Thoracic aorta (tissue), 2 donors: ENCODE results near the gene SUGP1. TPM values are rescaled to one million over a fixed set of nuclear protein-coding genes. Genes with fewer than 3 reads are reported as not detected.

Experiments used
- ATAC-seq: fragments of 150-250 bp; one replicate; pipeline ENCODE4 v1.8.0; 2017; ENCODE audit warnings: low read depth; ENCODE audit not compliant: insufficient number of reproducible peaks, low FRiP score
- DNase-seq: peaks from one replicate; pipeline ENCODE4 v3.0.0-alpha.2; 2020; ENCODE audit warnings: low spot score
- H3K27ac ChIP-seq, 2 donors: fragments of 200-600 bp; sonication (generic); 1 replicate in 1 of 2; 2 replicates in 1 of 2; pipeline ENCODE4 v1.5.1; 2016; ENCODE audit warnings: mild to moderate bottlenecking in 2 of 2, moderate library complexity in 2 of 2
- H3K27me3 ChIP-seq: fragments of 200-600 bp; sonication (generic); replicated peaks from 2 replicates; pipeline ENCODE4 v1.6.0; 2016; ENCODE audit warnings: mild to moderate bottlenecking; ENCODE audit not compliant: insufficient read depth
- H3K36me3 ChIP-seq: fragments of 200-600 bp; sonication (generic); one replicate; pipeline ENCODE4 v1.5.1; 2016
- H3K4me1 ChIP-seq, 2 donors: fragments of 200-600 bp; sonication (generic); 1 replicate in 1 of 2; 2 replicates in 1 of 2; pipeline versions ENCODE4 v1.5.1 to v1.6.0; 2016; ENCODE audit warnings: low read depth in 2 of 2, mild to moderate bottlenecking in 1 of 2; ENCODE audit not compliant: control insufficient read depth in 1 of 2
- H3K4me3 ChIP-seq: fragments of 200-600 bp; sonication (generic); 2 replicates; pipeline ENCODE4 v1.5.1; 2016; ENCODE audit warnings: mild to moderate bottlenecking
- H3K9me3 ChIP-seq: fragments of 200-600 bp; sonication (generic); 2 replicates; pipeline ENCODE4 v1.5.1; 2016
- CTCF ChIP-seq: fragments of 200-600 bp; sonication (generic); IDR thresholded peaks from one replicate; pipeline ENCODE4 v1.5.1; 2019; ENCODE audit warnings: antibody characterized with exemption
- total RNA-seq, 2 donors: library from RNA; depleted of rRNA; stranded (reverse); fragments of >200 nt; gene quantifications; one replicate each; pipeline versions ENCODE4 v1.1.0 to v1.2.3, GENCODE V29; 2016

Gene SUGP1
- total RNA-seq, 2 donors from 2014 or later, result 25.0 to 43.0 TPM

- no peak for DNase-seq
- Histone ChIP-seq H3K27me3 (no peaks in the 10 kb centered on the region), H3K36me3 (peaks cover 83% of the 10 kb centered on the region)
These were observed 25.7 kb upstream of the SUGP1 start for GRCh38 chr19:19345970-19346369.

GRCh38 chr19:19345232-19345631 is 24.9 kb upstream of the SUGP1 start:
- peaks cover 83% of the 10 kb centered on the region for H3K36me3 ChIP-seq
- TF ChIP-seq CTCF, result no peak
- ATAC-seq (no peak), DNase-seq (no peak)
- H3K27ac ChIP-seq, result no peak overlapping the region
- no peaks in the 10 kb centered on the region for H3K27me3 ChIP-seq
- no peak overlapping the region for H3K4me3 ChIP-seq
- no peaks in the 10 kb centered on the region for H3K9me3 ChIP-seq
- no peaks in the 10 kb centered on the region for H3K4me1 ChIP-seq

More at GRCh38 chr19:19345970-19346369, 25.7 kb upstream of the SUGP1 start:
- H3K4me1 ChIP-seq, result no peaks in the 10 kb centered on the region
- H3K27ac ChIP-seq, result no peak overlapping the region
- no peaks in the 10 kb centered on the region for H3K9me3 ChIP-seq
- no peak overlapping the region for H3K4me3 ChIP-seq
- no peak for TF ChIP-seq CTCF
- ATAC-seq, result no peak

GRCh38 chr19:19343762-19344161 is 23.5 kb upstream of the SUGP1 start:
- H3K4me3 ChIP-seq, result no peak overlapping the region
- H3K36me3 ChIP-seq, result peaks cover 82% of the 10 kb centered on the region
- H3K27me3 ChIP-seq, result no peaks in the 10 kb centered on the region
- no peak for TF ChIP-seq CTCF
- H3K4me1 ChIP-seq, result no peaks in the 10 kb centered on the region
- no peak overlapping the region for H3K27ac ChIP-seq
- no peaks in the 10 kb centered on the region for H3K9me3 ChIP-seq
- ATAC-seq, result no peak
- DNase-seq, result no peak

- H3K4me3 ChIP-seq, result no peak overlapping the region
- DNase-seq, result no peak
- TF ChIP-seq CTCF, result no peak
- H3K36me3 ChIP-seq, result peaks cover 83% of the 10 kb centered on the region
- no peaks in the 10 kb centered on the region for H3K9me3 ChIP-seq
- peaks cover 0 to 5% of the 10 kb centered on the region in 2 donors for H3K4me1 ChIP-seq
- H3K27ac ChIP-seq, result no peak overlapping the region
- no peak for ATAC-seq
- no peaks in the 10 kb centered on the region for H3K27me3 ChIP-seq
These were observed 22.7 kb upstream of the SUGP1 start for GRCh38 chr19:19343016-19343362.

GRCh38 chr19:19342086-19343015 is 22.0 kb upstream of the SUGP1 start:
- DNase-seq (no peak), ATAC-seq (no peak)
- Histone ChIP-seq H3K4me3 (no peak overlapping the region), H3K9me3 (no peaks in the 10 kb centered on the region), H3K36me3 (peaks cover 83% of the 10 kb centered on the region), H3K27me3 (no peaks in the 10 kb centered on the region), H3K27ac (no peak overlapping the region), H3K4me1 (peaks cover 0 to 11% of the 10 kb centered on the region in 2 donors)
- TF ChIP-seq CTCF, result peak; percentile 72
